ENCODE measurements around the gene P2RX2. TPM values are rescaled to one million over a fixed set of nuclear protein-coding genes. Genes with fewer than 3 reads are reported as not detected.

The P2RX2 gene
- total and polyA plus RNA-seq, 2 experiments from 2014 or later, result 1.1 to 1.7 TPM

- H3K27me3 Mint-ChIP-seq (ENCODE audit: insufficient read depth, low read depth, poor library complexity), result peaks cover 31% of the 10 kb centered on the region
- no peak overlapping the region for H3K27ac Mint-ChIP-seq
- H3K4me3 Mint-ChIP-seq, result no peak overlapping the region; the same call in 2 of the 3 replicates
- no peaks in the 10 kb centered on the region for H3K9me2 ChIP-seq (ENCODE audit: insufficient read depth)
- no peak for ATAC-seq
- peaks cover 27% of the 10 kb centered on the region for H4K20me1 ChIP-seq (replicated peaks; ENCODE audit: insufficient read depth)
- no peak overlapping the region for H3K4me3 ChIP-seq
- H3F3A ChIP-seq (replicated peaks; ENCODE audit: low read depth), result peaks cover 20% of the 10 kb centered on the region
- H2AFZ ChIP-seq, result no peak overlapping the region
- no peaks in the 10 kb centered on the region for H3K79me2 ChIP-seq (replicated peaks; ENCODE audit: insufficient read depth)
- no peaks in the 10 kb centered on the region for H3K9me3 Mint-ChIP-seq
- no peak overlapping the region for H3K4me2 ChIP-seq
- no peak overlapping the region for H3K27ac ChIP-seq (ENCODE audit: low read depth)
- no peaks in the 10 kb centered on the region for H3K4me1 ChIP-seq (ENCODE audit: insufficient read depth)
- no peaks in the 10 kb centered on the region for H3K36me3 ChIP-seq (ENCODE audit: insufficient read depth)
- no peak for DNase-seq (ENCODE audit: low spot score)
- H3K4me1 Mint-ChIP-seq, result peaks cover 3% of the 10 kb centered on the region; the same call in 1 of the 3 replicates
- peaks cover 2% of the 10 kb centered on the region; the same call in 1 of the 2 replicates for H3K27me3 ChIP-seq (ENCODE audit: insufficient read depth)
- H3K36me3 Mint-ChIP-seq (ENCODE audit: low read depth), result peaks cover 40% of the 10 kb centered on the region
- TF ChIP-seq ZNF114 (CRISPR knock-in tag; IDR thresholded peaks at IDR 0.05) (no peak), JUNB (IDR thresholded peaks at IDR 0.05; ENCODE audit: unreplicated experiment) (no peak), CTCF (conservative IDR thresholded peaks at IDR 0.05; ENCODE audit: low read depth in 2 of 2) (no peak), EZH2 (IDR thresholded peaks at IDR 0.05; ENCODE audit: low read depth, unreplicated experiment) (no peak), POLR2AphosphoS5 (IDR thresholded peaks at IDR 0.05; ENCODE audit: low read depth) (no peak), CREB1 (CRISPR knock-in tag; IDR thresholded peaks at IDR 0.05; ENCODE audit: low read depth) (no peak), EZH2phosphoT487 (IDR thresholded peaks at IDR 0.05; ENCODE audit: unreplicated experiment) (no peak), STAT1 (IDR thresholded peaks at IDR 0.05; ENCODE audit: unreplicated experiment) (no peak), ZNF331 (CRISPR knock-in tag; IDR thresholded peaks at IDR 0.05; ENCODE audit: low read depth) (no peak), NANOG (IDR thresholded peaks at IDR 0.05; ENCODE audit: borderline replicate concordance) (no peak), ETS1 (IDR thresholded peaks at IDR 0.05) (no peak)
- TF ChIP-seq, protein P1, sequence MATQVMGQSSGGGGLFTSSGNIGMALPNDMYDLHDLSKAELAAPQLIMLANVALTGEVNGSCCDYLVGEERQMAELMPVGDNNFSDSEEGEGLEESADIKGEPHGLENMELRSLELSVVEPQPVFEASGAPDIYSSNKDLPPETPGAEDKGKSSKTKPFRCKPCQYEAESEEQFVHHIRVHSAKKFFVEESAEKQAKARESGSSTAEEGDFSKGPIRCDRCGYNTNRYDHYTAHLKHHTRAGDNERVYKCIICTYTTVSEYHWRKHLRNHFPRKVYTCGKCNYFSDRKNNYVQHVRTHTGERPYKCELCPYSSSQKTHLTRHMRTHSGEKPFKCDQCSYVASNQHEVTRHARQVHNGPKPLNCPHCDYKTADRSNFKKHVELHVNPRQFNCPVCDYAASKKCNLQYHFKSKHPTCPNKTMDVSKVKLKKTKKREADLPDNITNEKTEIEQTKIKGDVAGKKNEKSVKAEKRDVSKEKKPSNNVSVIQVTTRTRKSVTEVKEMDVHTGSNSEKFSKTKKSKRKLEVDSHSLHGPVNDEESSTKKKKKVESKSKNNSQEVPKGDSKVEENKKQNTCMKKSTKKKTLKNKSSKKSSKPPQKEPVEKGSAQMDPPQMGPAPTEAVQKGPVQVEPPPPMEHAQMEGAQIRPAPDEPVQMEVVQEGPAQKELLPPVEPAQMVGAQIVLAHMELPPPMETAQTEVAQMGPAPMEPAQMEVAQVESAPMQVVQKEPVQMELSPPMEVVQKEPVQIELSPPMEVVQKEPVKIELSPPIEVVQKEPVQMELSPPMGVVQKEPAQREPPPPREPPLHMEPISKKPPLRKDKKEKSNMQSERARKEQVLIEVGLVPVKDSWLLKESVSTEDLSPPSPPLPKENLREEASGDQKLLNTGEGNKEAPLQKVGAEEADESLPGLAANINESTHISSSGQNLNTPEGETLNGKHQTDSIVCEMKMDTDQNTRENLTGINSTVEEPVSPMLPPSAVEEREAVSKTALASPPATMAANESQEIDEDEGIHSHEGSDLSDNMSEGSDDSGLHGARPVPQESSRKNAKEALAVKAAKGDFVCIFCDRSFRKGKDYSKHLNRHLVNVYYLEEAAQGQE (IDR thresholded peaks at IDR 0.05; ENCODE audit: unreplicated experiment), result no peak
- TF ChIP-seq, protein P2, sequence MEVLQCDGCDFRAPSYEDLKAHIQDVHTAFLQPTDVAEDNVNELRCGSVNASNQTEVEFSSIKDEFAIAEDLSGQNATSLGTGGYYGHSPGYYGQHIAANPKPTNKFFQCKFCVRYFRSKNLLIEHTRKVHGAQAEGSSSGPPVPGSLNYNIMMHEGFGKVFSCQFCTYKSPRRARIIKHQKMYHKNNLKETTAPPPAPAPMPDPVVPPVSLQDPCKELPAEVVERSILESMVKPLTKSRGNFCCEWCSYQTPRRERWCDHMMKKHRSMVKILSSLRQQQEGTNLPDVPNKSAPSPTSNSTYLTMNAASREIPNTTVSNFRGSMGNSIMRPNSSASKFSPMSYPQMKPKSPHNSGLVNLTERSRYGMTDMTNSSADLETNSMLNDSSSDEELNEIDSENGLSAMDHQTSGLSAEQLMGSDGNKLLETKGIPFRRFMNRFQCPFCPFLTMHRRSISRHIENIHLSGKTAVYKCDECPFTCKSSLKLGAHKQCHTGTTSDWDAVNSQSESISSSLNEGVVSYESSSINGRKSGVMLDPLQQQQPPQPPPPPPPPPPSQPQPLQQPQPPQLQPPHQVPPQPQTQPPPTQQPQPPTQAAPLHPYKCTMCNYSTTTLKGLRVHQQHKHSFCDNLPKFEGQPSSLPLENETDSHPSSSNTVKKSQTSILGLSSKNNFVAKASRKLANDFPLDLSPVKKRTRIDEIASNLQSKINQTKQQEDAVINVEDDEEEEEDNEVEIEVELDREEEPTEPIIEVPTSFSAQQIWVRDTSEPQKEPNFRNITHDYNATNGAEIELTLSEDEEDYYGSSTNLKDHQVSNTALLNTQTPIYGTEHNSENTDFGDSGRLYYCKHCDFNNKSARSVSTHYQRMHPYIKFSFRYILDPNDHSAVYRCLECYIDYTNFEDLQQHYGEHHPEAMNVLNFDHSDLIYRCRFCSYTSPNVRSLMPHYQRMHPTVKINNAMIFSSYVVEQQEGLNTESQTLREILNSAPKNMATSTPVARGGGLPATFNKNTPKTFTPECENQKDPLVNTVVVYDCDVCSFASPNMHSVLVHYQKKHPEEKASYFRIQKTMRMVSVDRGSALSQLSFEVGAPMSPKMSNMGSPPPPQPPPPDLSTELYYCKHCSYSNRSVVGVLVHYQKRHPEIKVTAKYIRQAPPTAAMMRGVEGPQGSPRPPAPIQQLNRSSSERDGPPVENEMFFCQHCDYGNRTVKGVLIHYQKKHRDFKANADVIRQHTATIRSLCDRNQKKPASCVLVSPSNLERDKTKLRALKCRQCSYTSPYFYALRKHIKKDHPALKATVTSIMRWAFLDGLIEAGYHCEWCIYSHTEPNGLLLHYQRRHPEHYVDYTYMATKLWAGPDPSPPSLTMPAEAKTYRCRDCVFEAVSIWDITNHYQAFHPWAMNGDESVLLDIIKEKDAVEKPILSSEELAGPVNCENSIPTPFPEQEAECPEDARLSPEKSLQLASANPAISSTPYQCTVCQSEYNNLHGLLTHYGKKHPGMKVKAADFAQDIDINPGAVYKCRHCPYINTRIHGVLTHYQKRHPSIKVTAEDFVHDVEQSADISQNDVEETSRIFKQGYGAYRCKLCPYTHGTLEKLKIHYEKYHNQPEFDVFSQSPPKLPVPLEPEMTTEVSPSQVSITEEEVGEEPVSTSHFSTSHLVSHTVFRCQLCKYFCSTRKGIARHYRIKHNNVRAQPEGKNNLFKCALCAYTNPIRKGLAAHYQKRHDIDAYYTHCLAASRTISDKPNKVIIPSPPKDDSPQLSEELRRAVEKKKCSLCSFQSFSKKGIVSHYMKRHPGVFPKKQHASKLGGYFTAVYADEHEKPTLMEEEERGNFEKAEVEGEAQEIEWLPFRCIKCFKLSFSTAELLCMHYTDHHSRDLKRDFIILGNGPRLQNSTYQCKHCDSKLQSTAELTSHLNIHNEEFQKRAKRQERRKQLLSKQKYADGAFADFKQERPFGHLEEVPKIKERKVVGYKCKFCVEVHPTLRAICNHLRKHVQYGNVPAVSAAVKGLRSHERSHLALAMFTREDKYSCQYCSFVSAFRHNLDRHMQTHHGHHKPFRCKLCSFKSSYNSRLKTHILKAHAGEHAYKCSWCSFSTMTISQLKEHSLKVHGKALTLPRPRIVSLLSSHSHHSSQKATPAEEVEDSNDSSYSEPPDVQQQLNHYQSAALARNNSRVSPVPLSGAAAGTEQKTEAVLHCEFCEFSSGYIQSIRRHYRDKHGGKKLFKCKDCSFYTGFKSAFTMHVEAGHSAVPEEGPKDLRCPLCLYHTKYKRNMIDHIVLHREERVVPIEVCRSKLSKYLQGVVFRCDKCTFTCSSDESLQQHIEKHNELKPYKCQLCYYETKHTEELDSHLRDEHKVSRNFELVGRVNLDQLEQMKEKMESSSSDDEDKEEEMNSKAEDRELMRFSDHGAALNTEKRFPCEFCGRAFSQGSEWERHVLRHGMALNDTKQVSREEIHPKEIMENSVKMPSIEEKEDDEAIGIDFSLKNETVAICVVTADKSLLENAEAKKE (CRISPR knock-in tag; IDR thresholded peaks at IDR 0.05), result no peak
Observed at GRCh38 chr12:132577191-132577920, 41.2 kb upstream of the P2RX2 start.
